Prostate gland (tissue), 2 donors: Measurements from ENCODE around the gene SPEN. TPM values are rescaled to one million over a fixed set of nuclear protein-coding genes. Genes with fewer than 3 reads are reported as not detected.
A peak's percentile ranks its signal among the peaks of the same experiment; 100 is the strongest.

Source experiments
- DNase-seq: peaks from one replicate; pipeline ENCODE4 v3.0.0-alpha.2; 2019; ENCODE audit warnings: low spot score
- H3K27ac ChIP-seq, 2 donors: fragments of 200-600 bp; sonication (generic); 2 replicates each; pipeline ENCODE4 v1.5.1; 2017 to 2019
- H3K27me3 ChIP-seq: fragments of 200-600 bp; sonication (generic); replicated peaks from 2 replicates; pipeline ENCODE4 v1.5.1; 2019; ENCODE audit not compliant: insufficient read depth
- H3K36me3 ChIP-seq, 2 donors: fragments of 200-600 bp; sonication (generic); 1 replicate in 1 of 2; 2 replicates in 1 of 2; pipeline versions ENCODE4 v1.5.1 to v1.8.1; 2017 to 2019
- H3K4me1 ChIP-seq: fragments of 200-600 bp; sonication (generic); replicated peaks from 2 replicates; pipeline ENCODE4 v1.5.1; 2019
- H3K4me3 ChIP-seq, 2 donors: fragments of 200-600 bp; sonication (generic); 2 replicates each; pipeline ENCODE4 v1.5.1; 2017 to 2019
- H3K9me3 ChIP-seq: fragments of 200-600 bp; sonication (generic); 2 replicates; pipeline ENCODE4 v1.5.1; 2017
- CTCF ChIP-seq, 4 experiments: fragments of 200-600 bp in 2 of 4; fragments of 450-650 bp in 2 of 4; sonication (generic) in 2 of 4; IDR thresholded peaks; 1 replicate in 3 of 4; 2 replicates in 1 of 4; pipeline ENCODE4 v1.5.1; 2016 to 2019; ENCODE audit warnings: antibody characterized with exemption in 4 of 4, mild to moderate bottlenecking in 2 of 4, moderate library complexity in 2 of 4
- POLR2A ChIP-seq: fragments of 450-650 bp; IDR thresholded peaks from one replicate; pipeline ENCODE4 v1.6.1; 2016; ENCODE audit warnings: antibody characterized with exemption, mild to moderate bottlenecking
- POLR2AphosphoS5 ChIP-seq: sonication (generic); formaldehyde crosslinking; IDR thresholded peaks from one replicate; pipeline ENCODE4 v1.6.1; 2017; ENCODE audit warnings: antibody characterized with exemption
- WGBS: methylation state at CpG from one replicate; pipeline ENCODE4 v1.1.5; 2018; 5-methylcytosine and 5-hydroxymethylcytosine counted together
- intact Hi-C: fragments of 100-400 bp; cut with DNase I; formaldehyde crosslinking; loops from one replicate; pipeline ENCODE4 v1.14.2; 2022
- total RNA-seq, 2 donors: library from RNA; depleted of rRNA; stranded (reverse); fragments of >200 nt; gene quantifications; one replicate each; pipeline ENCODE4 v1.1.0, GENCODE V29; 2016

The SPEN gene
- total RNA-seq, 2 donors from 2014 or later, result 31.9 to 48.3 TPM

- no peak overlapping the region for H3K4me3 ChIP-seq
- WGBS, result 37% methylated on average over 1 of the region's 1 CpG
- intact Hi-C loops, result loop anchor here (5.0 kb wide), 1 partner anchor 122 kb away; no protein-coding TSS in a partner anchor
- no peak for DNase-seq
- H3K27ac ChIP-seq, result peak overlapping the region; percentile 13 to 17
- H3K27me3 ChIP-seq, result no peaks in the 10 kb centered on the region
- no peaks in the 10 kb centered on the region for H3K36me3 ChIP-seq
- TF ChIP-seq CTCF (IDR thresholded peaks at IDR 0.05), result no peak
- no peak for TF ChIP-seq POLR2A
- no peak for TF ChIP-seq POLR2AphosphoS5
- no peaks in the 10 kb centered on the region for H3K9me3 ChIP-seq
- H3K4me1 ChIP-seq, result no peaks in the 10 kb centered on the region
Measured at GRCh38 chr1:15830258-15830657, 17.2 kb upstream of the SPEN start.

- intact Hi-C loops, result loop anchor here (5.0 kb wide), 1 partner anchor 119 kb away; no protein-coding TSS in a partner anchor
- H3K9me3 ChIP-seq, result no peaks in the 10 kb centered on the region
- H3K27ac ChIP-seq, result peak overlapping the region; percentile 99 to 100
- H3K4me3 ChIP-seq, result peak overlapping the region; percentile 53 to 79
- TF ChIP-seq POLR2A (no peak), POLR2AphosphoS5 (peak; percentile 68), CTCF (IDR thresholded peaks at IDR 0.05) (no peak)
- H3K36me3 ChIP-seq, result no peaks in the 10 kb centered on the region
- no peaks in the 10 kb centered on the region for H3K4me1 ChIP-seq
- DNase-seq, result peak; percentile 81
- no peaks in the 10 kb centered on the region for H3K27me3 ChIP-seq
- WGBS, result 45% methylated on average over 24 of the region's 24 CpGs
Measured at GRCh38 chr1:15833069-15833679, 14.3 kb upstream of the SPEN start.

- Histone ChIP-seq H3K9me3 (no peaks in the 10 kb centered on the region), H3K27ac (peak overlapping the region; percentile 99 to 100), H3K4me3 (peak overlapping the region; percentile 53 to 79), H3K4me1 (no peaks in the 10 kb centered on the region), H3K36me3 (no peaks in the 10 kb centered on the region), H3K27me3 (no peaks in the 10 kb centered on the region)
- intact Hi-C loops, result loop anchor here (2.0 to 5.0 kb wide), 2 partner anchors 15 to 118 kb away; no protein-coding TSS in a partner anchor
- no peak for TF ChIP-seq POLR2AphosphoS5
- peak; percentile 30 for TF ChIP-seq POLR2A
- DNase-seq, result no peak
- under 1% methylated on average over 10 of the region's 10 CpGs for WGBS
Measured at GRCh38 chr1:15833842-15834405, 13.6 kb upstream of the SPEN start.

DNA sequence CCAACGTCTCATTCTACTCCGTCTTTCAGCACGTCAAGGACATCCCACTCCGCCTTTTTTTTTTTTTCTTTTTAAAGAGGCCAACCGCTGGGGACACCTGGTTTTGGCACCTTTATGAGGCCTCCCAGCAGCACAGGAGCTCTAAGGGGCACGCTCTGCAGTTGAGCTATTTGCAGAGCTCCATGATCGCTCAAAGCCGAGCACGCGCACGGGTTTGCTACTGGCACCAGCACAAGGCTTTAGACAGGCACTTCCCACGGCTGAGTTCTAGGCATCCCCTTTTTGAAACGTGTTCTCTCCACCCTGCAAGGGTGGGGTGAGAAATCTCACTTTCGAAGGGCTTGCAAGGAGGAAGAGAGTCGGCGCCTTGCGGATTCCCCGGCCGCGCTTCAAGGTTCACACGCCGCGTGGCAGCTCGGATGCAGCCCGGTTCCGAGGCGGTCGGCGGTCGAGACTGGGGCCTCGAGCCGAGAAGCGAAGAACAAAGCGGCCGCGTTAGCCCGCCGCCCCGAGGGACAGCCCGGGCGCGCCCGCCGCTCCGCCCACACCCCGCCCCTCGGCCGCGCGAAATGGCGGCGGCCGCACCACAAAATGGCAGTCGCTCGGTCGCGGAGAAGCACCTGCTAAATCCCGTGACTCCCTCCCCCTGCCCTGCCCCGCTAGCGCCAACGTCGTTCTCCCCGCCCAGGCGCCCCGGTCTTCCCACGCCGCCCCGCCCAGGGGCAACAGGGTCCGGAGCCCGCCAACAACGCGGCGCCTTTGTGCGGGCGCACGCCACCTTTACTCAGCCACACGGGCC, 12.9 kb upstream of the SPEN start:
- TF ChIP-seq POLR2A (peak; percentile 75), POLR2AphosphoS5 (peak; percentile 89), CTCF (IDR thresholded peaks at IDR 0.05) (peak in 1 of 4 experiments; percentile 3)
- peak; percentile 87 for DNase-seq
- H3K27ac ChIP-seq, result peak overlapping the region; percentile 99 to 100
- under 1% methylated on average over 73 of the region's 77 CpGs for WGBS
- peak overlapping the region; percentile 53 to 79 for H3K4me3 ChIP-seq
- H3K36me3 ChIP-seq, result no peaks in the 10 kb centered on the region
- H3K9me3 ChIP-seq, result no peaks in the 10 kb centered on the region
- H3K27me3 ChIP-seq, result no peaks in the 10 kb centered on the region
- intact Hi-C loops, result loop anchor here (2.0 to 5.0 kb wide), 2 partner anchors 14 to 118 kb away; no protein-coding TSS in a partner anchor
- H3K4me1 ChIP-seq, result no peaks in the 10 kb centered on the region

- H3K27me3 ChIP-seq, result no peaks in the 10 kb centered on the region
- DNase-seq, result no peak
- H3K36me3 ChIP-seq, result no peaks in the 10 kb centered on the region
- no peaks in the 10 kb centered on the region for H3K9me3 ChIP-seq
- peak overlapping the region; percentile 99 to 100 for H3K27ac ChIP-seq
- under 1% methylated on average over 37 of the region's 37 CpGs for WGBS
- peak overlapping the region; percentile 53 to 79 for H3K4me3 ChIP-seq
- intact Hi-C loops, result loop anchor here (2.0 kb wide), 1 partner anchor 14 kb away; no protein-coding TSS in a partner anchor
- TF ChIP-seq POLR2AphosphoS5 (no peak), CTCF (IDR thresholded peaks at IDR 0.05) (no peak), POLR2A (no peak)
- no peaks in the 10 kb centered on the region for H3K4me1 ChIP-seq
Measured at GRCh38 chr1:15835205-15835740, 12.2 kb upstream of the SPEN start.
